Stimulated activated naive CD8-positive, alpha-beta T cell treated with anti-CD3 and anti-CD28 coated beads, Interleukin-15, Interleukin-2, amounts not matched to agents 100 ng/mL and 50 ng/mL, for 24 hours (primary cell): ENCODE measurements around the gene DENND2A.
A peak's percentile ranks its signal among the peaks of the same experiment; 100 is the strongest.
"Not testable (repeated sequence)": the region's sequence is repeated elsewhere in the genome, so short reads cannot be mapped to it uniquely, and the experiment has no call there.

ENCODE experiments used
- H3K27ac Mint-ChIP-seq: one replicate; pipeline ENCODE4 v1.8.0; 2021; ENCODE audit warnings: mild to moderate bottlenecking, mixed read lengths
- H3K27me3 Mint-ChIP-seq: one replicate; pipeline ENCODE4 v1.8.0; 2021; ENCODE audit warnings: mixed read lengths
- H3K36me3 Mint-ChIP-seq: one replicate; pipeline ENCODE4 v1.8.0; 2021; ENCODE audit warnings: low read depth, mixed read lengths
- H3K4me1 Mint-ChIP-seq: one replicate; pipeline ENCODE4 v1.8.0; 2021; ENCODE audit warnings: low read depth, mixed read lengths
- H3K4me3 Mint-ChIP-seq: one replicate; pipeline ENCODE4 v1.8.0; 2021; ENCODE audit warnings: mild to moderate bottlenecking, mixed read lengths
- H3K9me3 Mint-ChIP-seq: one replicate; pipeline ENCODE4 v1.8.0; 2021; ENCODE audit warnings: mixed read lengths

DENND2A gene

DNA sequence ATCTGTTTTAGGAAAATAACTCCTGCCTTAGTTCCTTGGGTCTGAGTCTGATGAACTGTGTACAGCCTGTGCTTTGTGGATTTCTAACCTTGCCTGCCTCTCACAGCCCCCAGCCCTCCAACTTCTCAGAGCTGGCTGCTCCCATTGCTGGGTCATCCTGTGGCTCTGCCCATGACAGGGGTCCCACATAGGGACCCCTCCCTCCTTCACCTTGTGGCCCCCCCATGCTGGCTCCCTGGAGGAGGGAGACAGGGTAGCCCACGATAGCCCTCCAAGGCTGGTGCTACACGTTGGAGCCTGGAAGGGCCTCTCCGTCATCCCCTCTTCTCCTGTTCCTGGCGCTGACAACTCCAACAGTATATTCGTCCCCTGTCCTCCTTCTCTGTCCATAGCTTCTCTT lies 2.8 kb upstream of the DENND2A start:
- H3K4me3 Mint-ChIP-seq, result no peak overlapping the region
- peaks cover 45% of the 10 kb centered on the region for H3K27me3 Mint-ChIP-seq
- peaks cover 23% of the 10 kb centered on the region for H3K4me1 Mint-ChIP-seq

DNA sequence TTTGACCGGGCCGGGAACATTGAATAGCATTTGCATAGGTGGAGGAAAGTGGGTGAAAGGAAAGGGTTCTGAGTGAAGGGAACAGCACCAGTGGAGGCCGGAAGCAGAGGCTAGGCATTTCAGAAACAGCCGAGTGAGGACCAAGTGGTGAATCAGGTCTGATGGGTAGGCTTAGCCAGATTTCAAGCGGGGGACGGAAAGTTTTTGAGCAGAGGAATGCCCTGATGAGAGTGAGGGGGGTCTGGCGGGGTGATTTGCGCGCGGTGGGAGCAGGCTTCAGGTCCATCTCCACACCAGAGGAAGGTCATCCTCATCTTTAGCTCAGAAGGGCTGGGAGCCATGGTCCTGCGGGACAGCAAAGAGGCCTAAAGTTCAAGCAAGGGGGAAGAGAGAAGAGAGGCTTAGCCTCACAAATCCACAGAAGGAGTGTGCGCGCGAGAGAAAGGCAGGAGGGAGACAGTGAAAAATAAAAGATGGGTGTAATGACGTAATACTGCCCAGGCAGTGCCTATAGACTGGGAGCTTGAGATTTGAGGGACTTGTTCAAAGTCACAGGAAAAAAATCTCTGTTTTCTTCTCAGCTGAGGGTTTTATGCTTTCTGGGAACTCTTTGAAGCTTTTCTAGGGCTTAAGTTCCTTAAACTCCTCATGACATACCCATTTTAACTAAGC lies 1.0 kb upstream of the DENND2A start:
- H3K27ac Mint-ChIP-seq, result no peak overlapping the region
- H3K4me1 Mint-ChIP-seq, result peaks cover 17% of the 10 kb centered on the region
- no peaks in the 10 kb centered on the region for H3K9me3 Mint-ChIP-seq
- H3K4me3 Mint-ChIP-seq, result peak overlapping the region; percentile 12
- H3K36me3 Mint-ChIP-seq, result no peaks in the 10 kb centered on the region
- peaks cover 55% of the 10 kb centered on the region for H3K27me3 Mint-ChIP-seq

More for the DNA sequence above, 2.8 kb upstream of the DENND2A start:
- no peaks in the 10 kb centered on the region for H3K36me3 Mint-ChIP-seq
- no peak overlapping the region for H3K27ac Mint-ChIP-seq
- H3K9me3 Mint-ChIP-seq, result no peaks in the 10 kb centered on the region

DNA sequence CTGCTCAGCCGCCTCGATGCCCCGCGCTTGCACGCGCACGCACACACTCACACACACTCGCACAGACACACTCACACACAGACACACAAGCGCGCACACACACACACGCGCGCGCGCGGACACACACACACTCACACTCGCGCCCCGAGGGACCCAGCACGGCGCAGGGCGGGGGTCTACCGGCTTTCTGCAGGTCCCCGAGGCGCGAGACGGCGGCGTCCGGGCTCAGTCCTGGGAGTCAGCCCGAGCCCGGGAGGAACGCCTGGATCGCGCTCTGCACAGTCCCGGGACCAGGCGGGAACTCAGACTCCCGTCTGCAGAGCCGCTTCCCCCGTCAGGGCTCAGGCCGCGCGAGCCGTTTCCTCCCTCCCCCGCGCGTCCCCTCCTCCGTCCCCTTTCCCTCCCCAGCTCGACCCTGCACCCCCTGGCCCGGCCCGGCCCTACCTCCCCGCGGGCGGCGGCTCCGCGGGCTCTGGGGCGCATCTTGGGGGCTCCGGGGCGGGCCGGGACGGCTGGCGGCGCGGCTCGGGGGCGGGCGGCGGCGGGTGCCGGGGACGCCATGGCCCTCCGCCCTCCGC lies 464 bp downstream of the DENND2A start:
- peaks cover 17% of the 10 kb centered on the region for H3K4me1 Mint-ChIP-seq
- no peaks in the 10 kb centered on the region for H3K36me3 Mint-ChIP-seq
- H3K27me3 Mint-ChIP-seq, result peaks cover 61% of the 10 kb centered on the region
- no peak overlapping the region for H3K27ac Mint-ChIP-seq
- no peaks in the 10 kb centered on the region for H3K9me3 Mint-ChIP-seq
- peak overlapping the region; percentile 85 for H3K4me3 Mint-ChIP-seq

DNA sequence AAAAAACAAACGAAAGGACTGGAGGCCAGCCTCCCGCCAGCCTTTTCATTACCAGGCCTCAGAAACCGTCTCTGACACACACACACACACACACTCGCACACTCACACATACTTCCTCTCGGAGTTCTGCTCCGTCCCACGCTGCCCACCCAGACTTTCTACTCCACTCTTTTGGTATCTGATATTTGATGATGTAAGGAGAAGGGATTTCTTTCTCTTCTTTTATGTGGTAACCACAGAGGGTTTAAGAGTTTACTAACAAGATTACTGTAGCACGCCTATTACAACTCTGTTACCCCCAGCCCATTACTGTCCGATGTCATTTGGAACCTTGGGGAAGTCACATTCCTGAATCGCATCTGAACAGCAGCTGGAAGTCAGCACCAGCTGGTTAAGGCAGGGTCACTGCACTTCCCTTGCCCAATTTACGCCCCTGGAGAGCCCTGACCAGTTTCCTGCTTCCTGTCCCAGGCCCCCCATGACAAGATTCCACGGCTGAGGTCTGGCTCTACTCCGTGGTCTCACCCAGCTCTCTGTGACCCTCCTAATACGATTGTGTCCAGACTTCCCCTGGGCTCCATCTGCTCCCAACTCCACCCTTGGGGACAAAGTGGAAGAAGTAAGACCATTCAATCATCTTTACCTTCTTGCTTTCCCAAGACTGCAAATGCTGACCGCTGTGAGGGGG lies 1.1 kb downstream of the DENND2A start:
- Mint-ChIP-seq H3K27ac (no peak overlapping the region), H3K4me1 (peaks cover 17% of the 10 kb centered on the region), H3K4me3 (peak overlapping the region; percentile 85), H3K36me3 (no peaks in the 10 kb centered on the region), H3K9me3 (no peaks in the 10 kb centered on the region), H3K27me3 (peaks cover 59% of the 10 kb centered on the region)

DNA sequence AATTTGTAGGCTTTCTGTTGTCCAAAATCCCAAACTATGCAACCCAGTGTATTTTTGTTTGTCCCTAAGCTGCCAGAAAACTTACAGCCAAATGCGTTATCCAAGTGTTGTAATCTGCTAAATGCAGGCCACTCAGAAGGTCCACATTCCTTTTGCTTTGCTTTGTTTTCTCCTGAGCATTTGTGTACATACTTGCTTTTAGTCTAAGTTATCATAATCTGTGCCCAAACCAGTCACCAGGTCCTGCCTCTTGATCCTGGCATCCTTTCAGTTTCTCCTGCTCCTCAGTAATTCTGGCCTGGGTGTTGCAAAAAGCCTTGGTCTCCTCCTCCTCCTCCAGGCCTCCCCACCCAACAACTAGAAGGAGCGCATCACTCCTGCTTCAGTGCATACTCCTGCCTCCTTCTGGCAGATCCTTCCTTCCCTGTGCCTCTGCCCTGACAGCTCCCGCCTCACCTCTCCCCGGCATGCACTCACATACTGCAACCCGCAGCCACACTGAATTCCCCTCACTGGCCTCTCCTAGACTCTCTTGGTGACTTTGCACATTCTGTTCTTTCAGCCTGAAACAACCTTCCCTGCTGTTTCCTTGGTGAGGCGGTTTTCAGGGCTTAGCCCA lies 2.3 kb downstream of the DENND2A start:
- Mint-ChIP-seq H3K36me3 (no peaks in the 10 kb centered on the region), H3K9me3 (no peaks in the 10 kb centered on the region), H3K27me3 (peaks cover 55% of the 10 kb centered on the region), H3K27ac (no peak overlapping the region), H3K4me1 (peaks cover 17% of the 10 kb centered on the region), H3K4me3 (no peak overlapping the region)

DNA sequence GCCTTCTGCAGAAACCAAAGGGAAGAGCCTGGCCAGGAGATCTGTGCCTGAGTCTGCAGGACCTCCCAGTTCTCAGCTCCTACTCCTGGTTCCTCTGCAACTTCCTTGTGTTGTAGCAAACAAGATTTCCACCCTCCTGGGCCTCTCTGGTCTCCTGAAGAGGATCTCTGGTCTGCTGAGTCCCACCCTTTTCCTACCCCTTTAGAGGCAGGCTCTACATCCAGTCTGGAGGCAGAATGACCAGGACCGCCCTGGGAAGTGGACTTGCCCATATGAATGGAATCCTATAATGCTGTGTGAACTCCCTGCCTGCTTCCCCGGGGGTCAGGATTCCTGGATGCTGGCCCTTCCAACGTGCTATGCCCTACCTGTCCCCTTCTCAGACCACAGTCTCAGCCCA lies 3.2 kb downstream of the DENND2A start:
- no peaks in the 10 kb centered on the region for H3K36me3 Mint-ChIP-seq
- H3K27ac Mint-ChIP-seq, result no peak overlapping the region
- peaks cover 55% of the 10 kb centered on the region for H3K27me3 Mint-ChIP-seq
- no peaks in the 10 kb centered on the region for H3K9me3 Mint-ChIP-seq
- H3K4me1 Mint-ChIP-seq, result peaks cover 17% of the 10 kb centered on the region
- H3K4me3 Mint-ChIP-seq, result no peak overlapping the region

DNA sequence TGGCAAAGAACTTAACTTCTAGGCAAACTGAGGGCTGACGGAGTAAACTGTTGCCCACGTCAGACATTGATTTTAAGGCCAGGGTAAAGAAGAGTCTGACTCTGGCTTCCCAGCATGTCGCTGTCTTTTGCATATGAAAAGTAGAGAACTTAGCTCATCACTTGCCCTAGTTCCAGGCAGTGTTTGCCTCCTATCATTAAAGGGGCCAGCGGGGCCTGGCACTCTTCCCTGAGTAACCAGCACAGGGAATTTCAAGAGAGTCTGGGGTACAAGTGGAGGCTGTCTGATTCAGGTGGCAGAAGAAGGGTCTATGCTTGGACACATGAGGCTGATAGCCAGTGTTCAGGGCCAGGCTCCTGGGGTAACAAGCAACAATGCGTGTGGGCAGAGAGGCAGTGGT lies 4.8 kb downstream of the DENND2A start:
- Mint-ChIP-seq H3K36me3 (no peaks in the 10 kb centered on the region), H3K27ac (no peak overlapping the region), H3K4me1 (peaks cover 10% of the 10 kb centered on the region), H3K9me3 (no peaks in the 10 kb centered on the region), H3K27me3 (peaks cover 49% of the 10 kb centered on the region), H3K4me3 (no peak overlapping the region)

DNA sequence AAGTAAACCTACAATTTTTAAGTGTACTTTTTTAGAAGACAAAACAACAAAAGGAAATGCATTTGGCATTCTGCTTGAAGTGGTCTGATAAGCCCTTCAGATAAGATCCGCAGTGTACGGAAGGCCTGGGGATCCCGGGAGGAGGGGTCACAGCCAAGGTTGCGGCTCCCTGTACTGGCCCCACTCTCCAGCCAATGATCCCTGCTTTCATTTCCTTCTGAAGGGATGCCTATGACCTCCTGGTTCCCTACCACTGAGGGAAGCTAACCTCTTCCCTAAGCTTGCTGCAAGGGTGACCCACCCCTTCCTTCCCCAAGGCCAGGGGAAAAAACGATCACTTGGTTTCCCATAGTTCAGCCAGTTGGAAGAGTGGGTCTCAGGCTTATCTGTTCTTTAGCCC lies 5.3 kb downstream of the DENND2A start:
- no peak overlapping the region for H3K4me3 Mint-ChIP-seq
- peaks cover 10% of the 10 kb centered on the region for H3K4me1 Mint-ChIP-seq
- no peak overlapping the region for H3K27ac Mint-ChIP-seq
- H3K27me3 Mint-ChIP-seq, result peaks cover 49% of the 10 kb centered on the region
- H3K9me3 Mint-ChIP-seq, result no peaks in the 10 kb centered on the region
- no peaks in the 10 kb centered on the region for H3K36me3 Mint-ChIP-seq

DNA sequence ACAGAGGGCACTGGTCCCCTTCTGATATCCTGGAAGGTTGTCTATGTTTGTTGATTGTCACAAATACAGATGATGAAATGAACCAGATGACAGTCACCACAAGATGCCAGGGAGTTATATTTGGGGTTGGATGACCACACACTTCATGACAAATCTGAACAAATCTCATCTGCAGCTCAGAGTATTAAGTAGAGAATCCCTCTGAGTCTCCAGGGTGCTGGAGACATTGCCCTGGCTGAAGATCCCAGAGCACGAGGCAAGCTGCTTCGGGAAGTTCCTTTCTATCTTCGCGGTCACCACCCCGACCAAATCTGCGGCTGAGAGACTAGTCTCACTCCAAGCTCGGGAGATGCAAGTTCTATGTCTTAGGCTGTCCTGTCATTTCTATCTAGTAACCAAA lies 9.0 kb downstream of the DENND2A start:
- H3K27ac Mint-ChIP-seq, result no peak overlapping the region
- H3K9me3 Mint-ChIP-seq, result no peaks in the 10 kb centered on the region
- H3K36me3 Mint-ChIP-seq, result no peaks in the 10 kb centered on the region
- peaks cover 23% of the 10 kb centered on the region for H3K27me3 Mint-ChIP-seq
- H3K4me1 Mint-ChIP-seq, result no peaks in the 10 kb centered on the region
- H3K4me3 Mint-ChIP-seq, result no peak overlapping the region

DNA sequence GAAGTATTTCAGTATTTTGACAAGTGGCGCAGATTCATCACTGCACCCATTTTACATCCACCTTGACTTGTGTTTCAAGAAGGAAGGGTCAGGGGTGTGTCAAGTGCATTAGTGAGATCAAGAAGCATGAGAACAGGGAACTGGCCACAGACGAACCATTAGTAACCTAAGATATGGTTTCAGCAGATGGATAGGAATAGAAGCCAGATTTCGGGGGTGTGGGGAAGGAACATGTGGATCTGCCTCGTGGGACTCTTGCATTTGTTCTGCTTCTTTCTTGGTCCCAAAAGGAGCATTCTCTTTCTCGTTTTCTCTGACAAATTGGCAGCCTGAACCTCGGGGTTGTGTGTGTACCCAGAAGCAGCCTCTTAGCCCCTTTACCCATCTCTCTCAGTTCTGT lies 9.6 kb downstream of the DENND2A start:
- peaks cover 22% of the 10 kb centered on the region for H3K27me3 Mint-ChIP-seq
- H3K4me1 Mint-ChIP-seq, result no peaks in the 10 kb centered on the region
- no peaks in the 10 kb centered on the region for H3K36me3 Mint-ChIP-seq
- H3K4me3 Mint-ChIP-seq, result no peak overlapping the region
- no peaks in the 10 kb centered on the region for H3K9me3 Mint-ChIP-seq
- no peak overlapping the region for H3K27ac Mint-ChIP-seq

DNA sequence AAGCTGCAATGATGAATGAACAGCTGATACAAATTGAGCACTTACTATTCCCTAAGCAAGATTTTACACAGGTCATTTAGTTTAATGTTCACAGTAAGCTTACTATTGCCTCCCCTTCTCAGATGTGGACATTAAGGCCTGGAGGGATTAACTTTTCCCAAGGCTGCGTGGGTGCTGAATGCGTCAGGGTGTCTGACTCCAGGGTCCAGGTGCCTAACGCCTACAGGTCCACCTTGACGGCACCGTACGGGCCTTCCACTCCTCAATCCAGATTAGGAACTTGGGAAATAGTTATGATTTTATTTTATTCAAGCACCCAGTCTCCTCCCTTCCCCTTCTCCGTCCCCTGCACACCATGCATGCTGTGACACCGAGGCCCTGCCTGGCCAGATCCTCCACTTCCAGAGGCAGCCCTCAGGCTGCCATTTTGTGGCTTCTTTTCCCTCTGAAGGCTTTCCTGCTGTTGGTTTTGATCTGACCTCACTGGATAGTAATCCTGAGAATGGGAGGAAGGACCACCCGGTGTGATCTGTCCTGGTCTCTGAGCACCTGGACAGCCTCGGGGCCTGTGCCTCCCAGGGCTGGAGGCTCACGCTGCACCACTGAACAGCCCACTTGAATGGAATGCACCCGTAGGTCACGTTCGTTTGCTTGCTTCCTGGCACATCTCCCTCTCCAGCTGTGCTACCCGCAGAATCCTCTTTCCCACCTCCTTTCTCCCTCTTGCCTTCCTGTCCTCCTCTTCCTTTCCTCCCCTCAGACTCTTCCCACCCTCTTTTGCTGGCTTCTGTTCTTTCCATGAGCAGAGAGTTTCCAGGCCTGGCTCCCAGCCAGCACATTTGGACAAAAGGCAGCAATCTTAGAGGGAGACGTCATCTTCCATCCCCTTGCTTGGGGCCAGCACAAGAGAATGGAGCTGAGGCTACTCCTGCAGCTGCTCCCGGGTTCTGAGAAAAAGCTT lies 14.4 kb downstream of the DENND2A start:
- no peak overlapping the region for H3K4me3 Mint-ChIP-seq

DNA sequence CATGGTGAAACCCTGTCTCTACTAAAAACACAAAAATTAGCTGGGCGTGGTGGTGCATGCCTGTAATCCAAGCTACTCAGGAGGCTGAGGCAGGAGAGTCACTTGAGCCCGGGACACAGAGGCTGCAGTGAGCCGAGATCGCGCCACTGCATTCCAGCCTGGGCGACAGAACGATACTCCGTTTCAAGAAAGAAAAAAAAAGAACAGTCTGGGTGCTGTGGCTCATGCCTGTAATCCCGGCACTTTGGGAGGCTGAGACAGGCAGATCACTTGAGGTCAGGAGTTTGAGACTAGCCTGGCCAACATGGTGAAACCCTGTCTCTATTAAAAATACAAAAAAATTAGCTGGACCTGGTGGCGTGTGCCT lies 15.4 kb downstream of the DENND2A start:
- H3K27ac Mint-ChIP-seq, H3K9me3 Mint-ChIP-seq, H3K36me3 Mint-ChIP-seq, H3K4me3 Mint-ChIP-seq, H3K4me1 Mint-ChIP-seq, H3K27me3 Mint-ChIP-seq: not testable (repeated sequence)

More for the DNA sequence above, 14.4 kb downstream of the DENND2A start:
- Mint-ChIP-seq H3K27me3 (peaks cover 7% of the 10 kb centered on the region), H3K4me1 (peaks cover 3% of the 10 kb centered on the region), H3K36me3 (no peaks in the 10 kb centered on the region), H3K9me3 (no peaks in the 10 kb centered on the region), H3K27ac (no peak overlapping the region)

DNA sequence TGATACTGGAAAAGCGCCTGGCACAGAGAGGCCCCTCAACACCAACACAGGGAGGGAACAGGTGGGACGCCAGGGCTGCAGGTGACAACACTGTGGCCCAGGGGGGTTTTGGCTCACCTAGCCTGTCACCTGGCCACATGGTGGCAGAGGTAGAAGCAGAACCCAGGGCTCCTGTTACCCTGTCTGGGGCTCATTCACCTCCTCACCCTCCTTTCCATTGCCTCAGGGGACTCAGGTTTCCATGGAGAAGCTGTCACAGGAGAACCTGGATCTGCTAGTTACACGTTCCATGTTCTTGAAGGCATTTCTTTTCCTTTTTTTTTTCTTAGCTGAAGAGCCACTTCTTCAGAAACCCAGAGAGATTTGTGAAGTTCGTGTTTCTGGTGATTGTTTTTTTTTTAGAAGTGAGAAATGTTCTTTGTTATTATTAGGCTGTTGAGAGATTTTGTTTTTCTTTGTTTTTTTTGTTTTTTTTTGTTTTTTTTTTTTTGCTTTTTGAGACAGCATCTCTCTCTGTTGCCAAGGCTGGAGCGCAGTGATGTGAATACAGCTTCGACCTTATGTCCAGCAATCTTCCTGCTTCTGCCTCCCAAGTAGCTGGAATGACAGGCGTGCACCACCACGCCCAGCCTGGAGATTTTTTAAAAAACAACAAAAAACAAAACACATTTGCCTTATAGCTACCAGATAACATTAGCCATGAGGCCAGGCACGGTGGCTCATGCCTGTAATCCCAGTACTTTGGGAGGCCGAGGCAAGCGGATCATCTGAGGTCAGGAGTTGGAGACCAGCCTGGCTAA lies 16.0 kb downstream of the DENND2A start:
- Mint-ChIP-seq H3K27me3 (peaks cover 7% of the 10 kb centered on the region), H3K4me1 (peaks cover 3% of the 10 kb centered on the region), H3K27ac (no peak overlapping the region), H3K36me3 (no peaks in the 10 kb centered on the region), H3K4me3 (no peak overlapping the region), H3K9me3 (no peaks in the 10 kb centered on the region)

DNA sequence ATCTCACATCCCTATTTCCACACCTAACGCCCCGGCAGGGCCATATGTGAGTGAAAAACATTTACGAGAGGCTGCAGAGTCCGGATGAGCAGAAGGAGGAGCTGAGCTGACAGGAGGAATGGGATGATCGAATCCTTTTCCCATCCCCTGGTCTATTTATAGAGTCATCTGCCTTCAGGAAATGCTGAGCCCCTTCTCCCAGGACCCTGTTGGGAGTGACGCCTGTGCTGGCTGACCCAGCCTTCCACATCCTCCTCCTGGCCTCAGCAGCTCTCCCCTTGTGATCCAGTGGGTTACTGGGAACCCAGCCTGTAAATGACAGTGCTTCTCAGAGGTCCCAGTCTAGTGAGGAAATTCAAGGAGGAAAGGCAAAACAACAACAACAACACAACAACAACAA lies 16.6 kb downstream of the DENND2A start:
- H3K36me3 Mint-ChIP-seq, result no peaks in the 10 kb centered on the region
- no peak overlapping the region for H3K27ac Mint-ChIP-seq
- H3K4me3 Mint-ChIP-seq, result no peak overlapping the region
- peaks cover 7% of the 10 kb centered on the region for H3K27me3 Mint-ChIP-seq
- H3K4me1 Mint-ChIP-seq, result peaks cover 3% of the 10 kb centered on the region
- no peaks in the 10 kb centered on the region for H3K9me3 Mint-ChIP-seq
